ENCODE data around the gene RPL37.
"Not testable (repeated sequence)": the region's sequence is repeated elsewhere in the genome, so short reads cannot be mapped to it uniquely, and the experiment has no call there.

RPL37 gene

GRCh38 chr5:40792691-40793090 lies 42.3 kb downstream of the RPL37 start:
- H3K27me3 ChIP-seq (ENCODE audit: insufficient read depth, low read length, poor library complexity); H3K4me3 ChIP-seq (ENCODE audit: low read depth in 1 of 2, low read length in 2 of 2); H3K4me2 ChIP-seq (ENCODE audit: insufficient read depth, low read length); H3K9me3 ChIP-seq (ENCODE audit: insufficient read depth, low read length, severe bottlenecking); DNase-seq; ATAC-seq (ENCODE audit: insufficient read depth, low read depth); H3K27ac ChIP-seq (ENCODE audit: low read length); H3K9ac ChIP-seq (ENCODE audit: low read depth, low read length); H2AFZ ChIP-seq (ENCODE audit: low read depth, low read length): not testable (repeated sequence)
- Histone ChIP-seq H3K4me1 (ENCODE audit: insufficient read depth, low read length) (peaks cover 21% of the 10 kb centered on the region), H3K79me2 (ENCODE audit: insufficient read depth, low read length) (peaks cover 100% of the 10 kb centered on the region), H3K36me3 (ENCODE audit: insufficient read depth, low read length) (peaks cover 22% of the 10 kb centered on the region), H4K20me1 (ENCODE audit: insufficient read depth, low read length) (peaks cover 63% of the 10 kb centered on the region)

- TF ChIP-seq, protein P1, sequence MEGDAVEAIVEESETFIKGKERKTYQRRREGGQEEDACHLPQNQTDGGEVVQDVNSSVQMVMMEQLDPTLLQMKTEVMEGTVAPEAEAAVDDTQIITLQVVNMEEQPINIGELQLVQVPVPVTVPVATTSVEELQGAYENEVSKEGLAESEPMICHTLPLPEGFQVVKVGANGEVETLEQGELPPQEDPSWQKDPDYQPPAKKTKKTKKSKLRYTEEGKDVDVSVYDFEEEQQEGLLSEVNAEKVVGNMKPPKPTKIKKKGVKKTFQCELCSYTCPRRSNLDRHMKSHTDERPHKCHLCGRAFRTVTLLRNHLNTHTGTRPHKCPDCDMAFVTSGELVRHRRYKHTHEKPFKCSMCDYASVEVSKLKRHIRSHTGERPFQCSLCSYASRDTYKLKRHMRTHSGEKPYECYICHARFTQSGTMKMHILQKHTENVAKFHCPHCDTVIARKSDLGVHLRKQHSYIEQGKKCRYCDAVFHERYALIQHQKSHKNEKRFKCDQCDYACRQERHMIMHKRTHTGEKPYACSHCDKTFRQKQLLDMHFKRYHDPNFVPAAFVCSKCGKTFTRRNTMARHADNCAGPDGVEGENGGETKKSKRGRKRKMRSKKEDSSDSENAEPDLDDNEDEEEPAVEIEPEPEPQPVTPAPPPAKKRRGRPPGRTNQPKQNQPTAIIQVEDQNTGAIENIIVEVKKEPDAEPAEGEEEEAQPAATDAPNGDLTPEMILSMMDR (IDR thresholded peaks at IDR 0.05; ENCODE audit: borderline replicate concordance, extremely low read depth, low read length, poor library complexity, severe bottlenecking), result no peak
- no peak for TF ChIP-seq EZH2 (IDR thresholded peaks at IDR 0.05; ENCODE audit: borderline replicate concordance, low read depth, low read length, severe bottlenecking)
- peaks cover 15% of the 10 kb centered on the region for H3K4me1 ChIP-seq (ENCODE audit: insufficient read depth, low read length)
- peaks cover 2% of the 10 kb centered on the region for H3K9me3 ChIP-seq (ENCODE audit: insufficient read depth, low read length, severe bottlenecking)
- H3K27ac ChIP-seq (ENCODE audit: low read length), result no peak overlapping the region
- ATAC-seq (ENCODE audit: insufficient read depth, low read depth) (no peak), DNase-seq (no peak)
- peaks cover 55% of the 10 kb centered on the region for H4K20me1 ChIP-seq (ENCODE audit: insufficient read depth, low read length)
- no peak overlapping the region for H2AFZ ChIP-seq (ENCODE audit: low read depth, low read length)
- H3K9ac ChIP-seq (ENCODE audit: low read depth, low read length), result no peak overlapping the region
- H3K79me2 ChIP-seq (ENCODE audit: insufficient read depth, low read length), result peaks cover 100% of the 10 kb centered on the region
- no peak overlapping the region; the same call in 1 of the 2 replicates for H3K4me2 ChIP-seq (ENCODE audit: insufficient read depth, low read length)
- H3K4me3 ChIP-seq (ENCODE audit: low read depth in 1 of 2, low read length in 2 of 2), result no peak overlapping the region
- H3K36me3 ChIP-seq (ENCODE audit: insufficient read depth, low read length), result peaks cover 22% of the 10 kb centered on the region
- no peaks in the 10 kb centered on the region for H3K27me3 ChIP-seq (ENCODE audit: insufficient read depth, low read length, poor library complexity)
Observed at GRCh38 chr5:40791715-40792139, 43.3 kb downstream of the RPL37 start.

GRCh38 chr5:40790947-40791593 lies 44.0 kb downstream of the RPL37 start:
- Histone ChIP-seq H3K9ac (ENCODE audit: low read depth, low read length) (no peak overlapping the region), H3K27me3 (ENCODE audit: insufficient read depth, low read length, poor library complexity) (no peaks in the 10 kb centered on the region), H3K4me3 (ENCODE audit: low read depth in 1 of 2, low read length in 2 of 2) (no peak overlapping the region), H3K79me2 (ENCODE audit: insufficient read depth, low read length) (peaks cover 100% of the 10 kb centered on the region), H3K9me3 (ENCODE audit: insufficient read depth, low read length, severe bottlenecking) (peaks cover 2% of the 10 kb centered on the region), H4K20me1 (ENCODE audit: insufficient read depth, low read length) (peaks cover 51% of the 10 kb centered on the region), H3K4me2 (ENCODE audit: insufficient read depth, low read length) (no peak overlapping the region), H2AFZ (ENCODE audit: low read depth, low read length) (no peak overlapping the region), H3K36me3 (ENCODE audit: insufficient read depth, low read length) (peaks cover 22% of the 10 kb centered on the region), H3K27ac (ENCODE audit: low read length) (no peak overlapping the region), H3K4me1 (ENCODE audit: insufficient read depth, low read length) (peaks cover 8% of the 10 kb centered on the region)
- TF ChIP-seq, protein P1 (IDR thresholded peaks at IDR 0.05; ENCODE audit: borderline replicate concordance, extremely low read depth, low read length, poor library complexity, severe bottlenecking), result no peak
- DNase-seq (no peak), ATAC-seq (ENCODE audit: insufficient read depth, low read depth) (no peak)

DNA sequence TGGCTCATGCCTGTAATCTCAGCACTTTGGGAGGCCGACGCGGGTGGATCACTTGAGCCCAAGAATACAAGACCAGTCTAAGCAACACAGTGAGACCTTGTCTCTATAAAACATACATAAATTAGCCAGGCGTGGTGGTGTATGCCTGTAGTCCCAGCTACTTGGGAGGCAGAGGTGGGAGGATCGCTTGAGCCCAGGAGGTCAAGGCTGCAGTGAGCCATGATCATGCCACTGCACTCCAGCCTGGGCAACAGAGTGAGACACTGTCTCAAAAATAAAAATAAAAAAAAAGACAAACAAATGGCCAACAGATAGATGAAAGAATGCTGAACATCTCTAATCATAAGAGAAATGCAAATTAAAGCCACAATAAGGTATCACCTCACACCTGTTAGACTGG lies 46.1 kb downstream of the RPL37 start:
- Histone ChIP-seq H3K79me2 (ENCODE audit: insufficient read depth, low read length) (peaks cover 100% of the 10 kb centered on the region), H4K20me1 (ENCODE audit: insufficient read depth, low read length) (peaks cover 57% of the 10 kb centered on the region), H3K36me3 (ENCODE audit: insufficient read depth, low read length) (peaks cover 12% of the 10 kb centered on the region)
- ATAC-seq (ENCODE audit: insufficient read depth, low read depth); H3K4me2 ChIP-seq (ENCODE audit: insufficient read depth, low read length); H3K9ac ChIP-seq (ENCODE audit: low read depth, low read length); DNase-seq; H3K4me1 ChIP-seq (ENCODE audit: insufficient read depth, low read length); H3K27me3 ChIP-seq (ENCODE audit: insufficient read depth, low read length, poor library complexity); H3K27ac ChIP-seq (ENCODE audit: low read length); H3K9me3 ChIP-seq (ENCODE audit: insufficient read depth, low read length, severe bottlenecking); H3K4me3 ChIP-seq (ENCODE audit: low read depth in 1 of 2, low read length in 2 of 2); H2AFZ ChIP-seq (ENCODE audit: low read depth, low read length): not testable (repeated sequence)
